Limb (tissue), 2 donors: ENCODE data around the gene CNOT3.
"Not testable (repeated sequence)": the region's sequence is repeated elsewhere in the genome, so short reads cannot be mapped to it uniquely, and the experiment has no call there.

Experiments
- DNase-seq, 2 donors: peaks; one replicate each; pipeline ENCODE4 v3.0.0-alpha.2; 2016; ENCODE audit errors: extremely low spot score in 2 of 2

CNOT3 gene

GRCh38 chr19:54137699-54138488, at the start of gene CNOT3:
Gene CNOT3, plus strand, starts transcription at chr19:54137762. Its CDS starts 5,217 bp downstream, at chr19:54142979.
- peak in 1 of 2 donors; percentile 61 for DNase-seq

- no peak for DNase-seq
Observed at GRCh38 chr19:54094426-54095000, 43.0 kb upstream of the CNOT3 start.

- DNase-seq = no peak
Observed at GRCh38 chr19:54095136-54095858, 42.3 kb upstream of the CNOT3 start.

- DNase-seq = peak in 1 of 2 donors; percentile 62
Observed at GRCh38 chr19:54095859-54096616, 41.5 kb upstream of the CNOT3 start.

- no peak for DNase-seq
Observed at GRCh38 chr19:54096617-54097106, 40.9 kb upstream of the CNOT3 start.

- DNase-seq = no peak
Observed at GRCh38 chr19:54099190-54099902, 38.2 kb upstream of the CNOT3 start.

- DNase-seq = not testable (repeated sequence)
Observed at GRCh38 chr19:54099903-54100255, 37.7 kb upstream of the CNOT3 start.

GRCh38 chr19:54100561-54100960, 37.0 kb upstream of the CNOT3 start, which contains the start of gene OSCAR:
Gene OSCAR, minus strand, starts transcription at chr19:54100803. Its CDS starts 11 bp downstream, at chr19:54100792.
- DNase-seq = no peak

GRCh38 chr19:54102421-54103169, 35.0 kb upstream of the CNOT3 start, which contains the start of gene NDUFA3:
Gene NDUFA3, plus strand, starts transcription at chr19:54102855. Its CDS starts 24 bp downstream, at chr19:54102879.
- DNase-seq = peak; percentile 97

- DNase-seq = no peak
Observed at GRCh38 chr19:54104998-54105715, 32.4 kb upstream of the CNOT3 start.

GRCh38 chr19:54105796-54106195, 31.8 kb upstream of the CNOT3 start:
- DNase-seq = no peak

- no peak for DNase-seq
Observed at GRCh38 chr19:54106716-54107115, 30.8 kb upstream of the CNOT3 start.

- DNase-seq = no peak
Observed at GRCh38 chr19:54107876-54108490, 29.6 kb upstream of the CNOT3 start.

- DNase-seq = no peak
Observed at GRCh38 chr19:54108496-54108895, 29.1 kb upstream of the CNOT3 start.

- DNase-seq = no peak
Observed at GRCh38 chr19:54109651-54110050, 27.9 kb upstream of the CNOT3 start.

- DNase-seq = no peak
Observed at GRCh38 chr19:54114340-54115108, 23.0 kb upstream of the CNOT3 start.

- DNase-seq = peak; percentile 95 to 99
Observed at GRCh38 chr19:54115109-54116063, 22.2 kb upstream of the CNOT3 start, which contains the start of the genes PRPF31 and TFPT. Gene PRPF31, plus strand, starts transcription at chr19:54115754. Its CDS starts 2,525 bp downstream, at chr19:54118279. Gene TFPT, minus strand, starts transcription at chr19:54115657. Its CDS starts 388 bp downstream, at chr19:54115269.
